BE2C (cell line): Measurements from ENCODE around the gene OLFM1.
A peak's percentile ranks its signal among the peaks of the same experiment; 100 is the strongest.
"Not testable (repeated sequence)": the region's sequence is repeated elsewhere in the genome, so short reads cannot be mapped to it uniquely, and the experiment has no call there.

Experiments used
- DNase-seq: peaks from one replicate; pipeline ENCODE4 v3.0.0-alpha.2; 2020
- H3K27me3 ChIP-seq: fragments of 250-450 bp; sonication (Bioruptor Pico); 2 replicates; pipeline ENCODE4 v1.5.1; 2020; ENCODE audit warnings: mild to moderate bottlenecking
- H3K36me3 ChIP-seq: fragments of 250-450 bp; sonication (Bioruptor Pico); 2 replicates; pipeline ENCODE4 v1.5.1; 2020; ENCODE audit warnings: mild to moderate bottlenecking
- H3K4me1 ChIP-seq: fragments of 250-450 bp; sonication (Bioruptor Pico); 2 replicates; pipeline ENCODE4 v1.5.1; 2020
- H3K4me3 ChIP-seq: 2 replicates; pipeline ENCODE4 v1.5.1; 2011; ENCODE audit warnings: low read depth, low read length
- H3K9me3 ChIP-seq: fragments of 250-450 bp; sonication (Bioruptor Pico); 2 replicates; pipeline ENCODE4 v1.5.1; 2020
- CTCF ChIP-seq: IDR thresholded peaks from 2 replicates; pipeline ENCODE4 v1.5.1; 2012; ENCODE audit warnings: mild to moderate bottlenecking, low read depth, low read length

The OLFM1 gene

GRCh38 chr9:135147474-135147805 lies 60.0 kb downstream of the OLFM1 start:
- Histone ChIP-seq H3K4me3 (peak overlapping the region; percentile 36), H3K4me1 (peaks cover 46% of the 10 kb centered on the region), H3K36me3 (no peaks in the 10 kb centered on the region), H3K27me3 (no peaks in the 10 kb centered on the region), H3K9me3 (no peaks in the 10 kb centered on the region)
- TF ChIP-seq CTCF: no peak
- peak; percentile 63 for DNase-seq

GRCh38 chr9:135147938-135148337 lies 60.5 kb downstream of the OLFM1 start:
- no peaks in the 10 kb centered on the region for H3K27me3 ChIP-seq
- H3K4me3 ChIP-seq: no peak overlapping the region
- peaks cover 51% of the 10 kb centered on the region for H3K4me1 ChIP-seq
- no peak for TF ChIP-seq CTCF
- no peaks in the 10 kb centered on the region for H3K9me3 ChIP-seq
- no peak for DNase-seq
- no peaks in the 10 kb centered on the region for H3K36me3 ChIP-seq

DNA sequence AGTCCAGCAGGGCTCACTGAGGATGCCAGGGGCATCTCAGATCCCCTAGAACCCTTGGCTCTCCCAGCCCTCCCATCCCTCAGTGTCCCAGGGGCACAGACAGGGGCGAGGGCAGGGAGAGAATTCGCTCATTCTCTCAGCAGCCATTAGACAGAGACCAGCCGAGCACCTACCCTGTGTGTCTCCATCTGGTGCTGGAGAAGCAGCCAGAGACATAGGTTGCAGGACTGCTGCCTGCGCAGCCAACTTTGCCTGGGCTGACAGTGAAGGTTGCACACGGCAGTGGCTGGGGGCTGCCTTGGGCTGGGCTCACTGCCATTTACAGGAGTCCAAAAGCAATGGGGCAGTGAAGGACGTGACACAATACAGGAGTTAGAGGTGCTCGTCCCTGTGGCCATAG lies 60.9 kb downstream of the OLFM1 start:
- Histone ChIP-seq H3K27me3 (no peaks in the 10 kb centered on the region), H3K9me3 (no peaks in the 10 kb centered on the region), H3K4me3 (no peak overlapping the region), H3K4me1 (peaks cover 55% of the 10 kb centered on the region), H3K36me3 (no peaks in the 10 kb centered on the region)
- no peak for TF ChIP-seq CTCF
- DNase-seq: no peak

GRCh38 chr9:135149901-135150300 lies 62.4 kb downstream of the OLFM1 start:
- not testable (repeated sequence) for H3K27me3 ChIP-seq, H3K4me3 ChIP-seq, DNase-seq, H3K9me3 ChIP-seq, H3K36me3 ChIP-seq
- H3K4me1 ChIP-seq: peaks cover 56% of the 10 kb centered on the region

GRCh38 chr9:135150981-135151380 lies 63.5 kb downstream of the OLFM1 start:
- H3K9me3 ChIP-seq: no peaks in the 10 kb centered on the region
- peaks cover 51% of the 10 kb centered on the region for H3K4me1 ChIP-seq
- no peaks in the 10 kb centered on the region for H3K27me3 ChIP-seq
- no peak overlapping the region for H3K4me3 ChIP-seq
- DNase-seq: no peak
- TF ChIP-seq CTCF: no peak
- no peaks in the 10 kb centered on the region for H3K36me3 ChIP-seq

- no peaks in the 10 kb centered on the region for H3K9me3 ChIP-seq
- no peaks in the 10 kb centered on the region for H3K27me3 ChIP-seq
- TF ChIP-seq CTCF: no peak
- H3K36me3 ChIP-seq: no peaks in the 10 kb centered on the region
- peaks cover 42% of the 10 kb centered on the region for H3K4me1 ChIP-seq
- DNase-seq: no peak
- H3K4me3 ChIP-seq: no peak overlapping the region
Measured at GRCh38 chr9:135151757-135152613, 64.5 kb downstream of the OLFM1 start.
